WERI-Rb-1 (cell line): ENCODE data around the gene CFAP52.
"Not testable (repeated sequence)": the region's sequence is repeated elsewhere in the genome, so short reads cannot be mapped to it uniquely, and the experiment has no call there.

Experiments
- DNase-seq: peaks from one replicate; pipeline ENCODE4 v3.0.0-alpha.2; 2020
- H3K27ac ChIP-seq: fragments of 250-450 bp; sonication (Bioruptor Pico); 2 replicates; pipeline ENCODE4 v1.5.1; 2020; ENCODE audit warnings: mild to moderate bottlenecking, moderate library complexity
- H3K27me3 ChIP-seq: fragments of 250-450 bp; sonication (Bioruptor Pico); 2 replicates; pipeline ENCODE4 v1.5.1; 2021; ENCODE audit warnings: mild to moderate bottlenecking, low read depth, moderate library complexity; ENCODE audit not compliant: insufficient read depth, severe bottlenecking
- H3K36me3 ChIP-seq: fragments of 250-450 bp; sonication (Bioruptor Pico); 2 replicates; pipeline ENCODE4 v1.5.1; 2020; ENCODE audit warnings: mild to moderate bottlenecking, moderate library complexity
- H3K4me3 ChIP-seq: 2 replicates; pipeline ENCODE4 v1.5.1; 2011; ENCODE audit warnings: low read depth, mild to moderate bottlenecking, control low read depth, low read length
- H3K9me3 ChIP-seq: fragments of 250-450 bp; sonication (Bioruptor Pico); 2 replicates; pipeline ENCODE4 v1.5.1; 2021; ENCODE audit warnings: mild to moderate bottlenecking, moderate library complexity; ENCODE audit not compliant: severe bottlenecking
- CTCF ChIP-seq: IDR thresholded peaks from 2 replicates; pipeline ENCODE4 v1.5.1; 2011; ENCODE audit warnings: low read depth, mild to moderate bottlenecking, control low read depth, inconsistent platforms, low read length

Gene CFAP52

GRCh38 chr17:9628509-9628908, 52.1 kb downstream of the CFAP52 start:
- H3K4me3 ChIP-seq: no peak overlapping the region
- DNase-seq: no peak
- TF ChIP-seq CTCF: no peak
- no peaks in the 10 kb centered on the region for H3K36me3 ChIP-seq
- no peaks in the 10 kb centered on the region for H3K9me3 ChIP-seq
- H3K27me3 ChIP-seq: no peaks in the 10 kb centered on the region
- H3K27ac ChIP-seq: no peak overlapping the region

DNA sequence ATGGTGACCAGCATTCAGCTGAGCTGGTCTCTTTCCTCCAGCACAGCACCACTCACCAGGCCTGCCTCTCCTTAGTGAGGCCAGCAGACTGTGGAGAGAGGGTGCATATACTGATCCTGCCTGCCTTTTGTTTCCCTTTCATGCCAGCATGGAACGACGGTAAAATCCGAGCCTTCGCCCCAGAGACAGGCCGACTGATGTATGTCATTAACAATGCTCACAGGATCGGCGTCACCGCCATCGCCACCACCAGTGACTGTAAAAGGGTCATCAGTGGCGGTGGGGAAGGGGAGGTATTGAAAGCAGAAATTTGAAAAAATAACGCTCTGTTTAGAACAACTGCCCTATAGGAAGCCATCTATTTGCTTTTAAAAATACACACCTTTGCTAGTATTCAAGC, 56.3 kb downstream of the CFAP52 start:
- Histone ChIP-seq H3K9me3 (no peaks in the 10 kb centered on the region), H3K27ac (no peak overlapping the region), H3K36me3 (no peaks in the 10 kb centered on the region), H3K27me3 (no peaks in the 10 kb centered on the region), H3K4me3 (no peak overlapping the region)
- DNase-seq: no peak
- TF ChIP-seq CTCF: no peak

DNA sequence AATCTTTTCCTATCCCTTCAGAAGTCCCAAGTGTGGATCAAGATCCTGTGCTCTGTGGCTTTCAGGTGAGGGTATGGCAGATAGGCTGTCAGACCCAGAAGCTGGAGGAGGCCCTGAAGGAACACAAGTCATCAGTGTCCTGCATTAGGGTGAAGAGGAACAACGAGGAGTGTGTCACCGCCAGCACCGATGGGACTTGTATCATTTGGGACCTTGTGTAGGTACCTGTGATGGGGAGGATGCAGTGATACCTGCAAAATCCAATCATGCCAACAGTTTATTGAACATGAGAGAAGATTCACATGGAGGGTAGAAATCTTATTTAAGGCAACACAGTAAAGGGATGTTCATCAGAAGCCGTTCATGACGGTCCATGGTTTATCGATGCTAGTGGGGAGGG, 58.9 kb downstream of the CFAP52 start:
- no peak overlapping the region for H3K4me3 ChIP-seq
- no peak for TF ChIP-seq CTCF
- no peaks in the 10 kb centered on the region for H3K27me3 ChIP-seq
- no peaks in the 10 kb centered on the region for H3K9me3 ChIP-seq
- no peak for DNase-seq
- H3K27ac ChIP-seq: no peak overlapping the region
- no peaks in the 10 kb centered on the region for H3K36me3 ChIP-seq

DNA sequence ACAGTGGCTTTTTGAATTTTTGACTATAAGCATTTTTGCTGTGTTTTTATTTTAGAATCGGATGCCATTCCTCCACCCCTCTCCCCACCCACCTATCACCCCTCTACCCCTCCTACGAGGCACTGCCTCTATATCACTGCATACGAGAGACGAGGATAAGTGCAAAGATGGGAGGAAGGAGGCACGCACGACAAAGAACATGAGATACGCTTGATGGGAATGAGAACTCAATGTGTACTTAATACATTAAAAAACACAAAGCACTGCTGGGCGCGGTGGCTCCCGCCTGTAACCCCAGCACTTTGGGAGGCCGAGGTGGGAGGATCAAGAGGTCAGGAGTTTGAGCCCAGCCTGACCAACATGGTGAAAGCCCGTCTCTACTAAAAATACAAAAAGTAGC, 60.1 kb downstream of the CFAP52 start:
- no peaks in the 10 kb centered on the region for H3K36me3 ChIP-seq
- TF ChIP-seq CTCF: no peak
- H3K27me3 ChIP-seq: no peaks in the 10 kb centered on the region
- DNase-seq: no peak
- H3K9me3 ChIP-seq: no peaks in the 10 kb centered on the region
- no peak overlapping the region for H3K27ac ChIP-seq
- no peak overlapping the region for H3K4me3 ChIP-seq

DNA sequence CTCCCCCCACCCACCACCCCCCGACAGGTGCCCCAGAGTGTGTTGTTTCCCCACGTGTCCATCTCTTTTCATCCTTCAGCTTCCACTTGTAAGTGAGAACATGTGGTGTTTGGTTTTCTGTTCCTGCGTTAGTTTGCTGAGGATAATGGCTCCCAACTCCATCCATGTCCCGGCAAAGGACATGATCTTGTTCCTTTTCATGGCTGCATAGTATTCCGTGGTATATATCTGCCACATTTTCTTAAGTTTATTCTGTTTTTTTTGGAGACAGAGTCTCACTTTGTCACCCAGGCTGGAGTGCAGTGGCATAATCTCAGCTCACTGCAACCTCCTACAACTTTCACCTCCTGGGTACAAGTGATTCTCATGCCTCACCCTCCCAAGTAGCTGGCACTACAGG, 63.9 kb downstream of the CFAP52 start:
- not testable (repeated sequence) for H3K4me3 ChIP-seq, H3K36me3 ChIP-seq, DNase-seq, H3K27ac ChIP-seq, H3K9me3 ChIP-seq, H3K27me3 ChIP-seq

- no peak for DNase-seq
- H3K27ac ChIP-seq: no peak overlapping the region
- no peaks in the 10 kb centered on the region for H3K36me3 ChIP-seq
- no peaks in the 10 kb centered on the region for H3K9me3 ChIP-seq
- H3K4me3 ChIP-seq: no peak overlapping the region
- TF ChIP-seq CTCF: no peak
- no peaks in the 10 kb centered on the region for H3K27me3 ChIP-seq
Measured at GRCh38 chr17:9643611-9644010, 67.2 kb downstream of the CFAP52 start.
